ENCODE results near the gene WDR73.

DNA sequence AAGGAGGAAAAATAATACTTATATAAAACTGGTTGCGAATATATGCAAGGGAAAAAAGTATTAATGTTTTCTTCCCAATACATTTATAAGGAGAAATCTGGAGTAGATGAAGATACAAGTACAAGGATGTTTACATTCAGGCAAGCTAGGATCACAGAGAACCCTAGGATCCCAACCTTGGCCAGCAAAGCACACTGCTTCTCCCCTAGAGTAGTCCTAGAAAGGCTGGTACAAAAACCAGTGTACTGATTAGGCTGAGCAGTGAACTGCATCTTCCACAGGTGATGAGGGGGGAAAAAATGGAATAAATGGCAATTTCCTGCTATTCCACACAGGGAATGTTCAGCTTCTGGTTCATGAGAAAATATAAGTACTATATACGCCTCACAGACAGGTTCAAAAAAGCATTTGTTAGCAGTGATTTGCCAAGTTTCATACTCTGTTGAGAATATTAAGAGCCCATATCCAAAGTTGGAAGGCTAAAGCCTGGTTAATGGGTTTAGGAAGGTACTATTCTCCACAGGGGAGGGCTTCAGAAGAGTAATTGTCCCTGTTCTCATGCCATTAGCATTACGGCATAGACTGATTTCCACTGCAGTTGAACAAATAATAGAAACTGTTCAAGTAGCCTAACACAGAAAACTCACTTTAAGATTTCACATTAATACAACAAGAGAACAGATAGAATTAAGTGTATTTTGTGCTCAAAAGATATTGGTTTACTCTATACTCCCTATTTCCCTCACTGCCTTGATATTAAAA is 14.3 kb upstream of the WDR73 start:
- TF ChIP-seq CTCF (IDR thresholded peaks at IDR 0.05; ENCODE audit: extremely low read depth in 1 of 2, insufficient read depth in 1 of 2, low read depth in 1 of 2, low read length in 2 of 2), result no peak
- no peak for TF ChIP-seq EZH2 (IDR thresholded peaks at IDR 0.05; ENCODE audit: borderline replicate concordance, low read depth, low read length, severe bottlenecking)
